PC-9 (cell line): ENCODE measurements around the gene FILIP1L. TPM values are rescaled to one million over a fixed set of nuclear protein-coding genes. Genes with fewer than 3 reads are reported as not detected.
A peak's percentile ranks its signal among the peaks of the same experiment; 100 is the strongest.
"Not testable (repeated sequence)": the region's sequence is repeated elsewhere in the genome, so short reads cannot be mapped to it uniquely, and the experiment has no call there.

Source experiments
- BruUV-seq: library from RNA; stranded (reverse); fragments of 400-500 nt; replicated peaks from 2 replicates; lab custom pipeline; 2021; lab: Mats Ljungman, UMichigan
- CTCF ChIA-PET: fragments of 300-600 bp; sonication (Branson Sonifier 250); formaldehyde crosslinking; loops from one replicate; lab custom pipeline; 2022; ENCODE audit warnings: antibody characterized with exemption; lab: Charles Lee
- POLR2A ChIA-PET: fragments of 300-600 bp; sonication (Branson Sonifier 250); formaldehyde crosslinking; loops from one replicate; lab custom pipeline; 2022; ENCODE audit warnings: antibody characterized with exemption; ENCODE audit not compliant: unreplicated experiment; lab: Charles Lee
- DNase-seq, 2 experiments: peaks; one replicate each; pipeline versions ENCODE4 v3.0.0 to v3.0.0-alpha.2; 2015 to 2022; ENCODE audit warnings: mixed read lengths in 1 of 2
- H2AFZ ChIP-seq: fragments of 200-600 bp; sonication (generic); 2 replicates; pipeline ENCODE4 v1.8.1; 2017; ENCODE audit warnings: antibody characterized with exemption
- H3F3A ChIP-seq: fragments of 200-600 bp; sonication (generic); 2 replicates; pipeline ENCODE4 v1.8.1; 2017; ENCODE audit warnings: antibody characterized with exemption, mild to moderate bottlenecking, low read depth; ENCODE audit not compliant: insufficient read depth
- H3K27ac ChIP-seq: fragments of 200-600 bp; sonication (generic); 2 replicates; pipeline ENCODE4 v1.6.1; 2016; ENCODE audit warnings: mixed run types
- H3K27me3 ChIP-seq: fragments of 200-600 bp; sonication (generic); 2 replicates; pipeline ENCODE4 v1.6.1; 2016; ENCODE audit warnings: low read depth, mixed run types; ENCODE audit not compliant: insufficient read depth
- H3K36me3 ChIP-seq: fragments of 200-600 bp; sonication (generic); 2 replicates; pipeline ENCODE4 v1.6.1; 2016; ENCODE audit warnings: low read depth, mixed run types
- H3K4me1 ChIP-seq: fragments of 200-600 bp; sonication (generic); replicated peaks from 2 replicates; pipeline ENCODE4 v1.6.1; 2016; ENCODE audit warnings: mixed run types; ENCODE audit not compliant: insufficient read depth
- H3K4me2 ChIP-seq: fragments of 200-600 bp; sonication (generic); 2 replicates; pipeline ENCODE4 v1.6.1; 2017; ENCODE audit warnings: mixed run types
- H3K4me3 ChIP-seq: fragments of 200-600 bp; sonication (generic); 2 replicates; pipeline ENCODE4 v1.6.1; 2016; ENCODE audit warnings: mixed run types
- H3K79me2 ChIP-seq: fragments of 200-600 bp; sonication (generic); 2 replicates; pipeline ENCODE4 v1.6.1; 2017; ENCODE audit warnings: low read depth, mixed run types
- H3K9me2 ChIP-seq: fragments of 200-600 bp; sonication (generic); 2 replicates; pipeline ENCODE4 v1.8.1; 2017; ENCODE audit warnings: mild to moderate bottlenecking; ENCODE audit not compliant: insufficient read depth
- H3K9me3 ChIP-seq: fragments of 200-600 bp; sonication (generic); 2 replicates; pipeline ENCODE4 v1.8.1; 2016; ENCODE audit warnings: low read depth; ENCODE audit not compliant: insufficient read depth
- H4K20me1 ChIP-seq: fragments of 200-600 bp; sonication (generic); 2 replicates; pipeline ENCODE4 v1.8.1; 2017; ENCODE audit not compliant: insufficient read depth
- EZH2 ChIP-seq: fragments of 200-600 bp; sonication (generic); IDR thresholded peaks from 2 replicates; pipeline ENCODE4 v1.8.0; 2017; ENCODE audit warnings: antibody characterized with exemption, low read depth
- intact Hi-C: fragments of 100-400 bp; cut with micrococcal nuclease; formaldehyde crosslinking; loops from one replicate; pipeline ENCODE4 v1.10.0; 2022; ENCODE audit not compliant: unreplicated experiment
- total RNA-seq: library from RNA; stranded (reverse); gene quantifications from 2 replicates; pipeline ENCODE4 v1.2.3, GENCODE V29; 2021
- TF ChIP-seq, protein P1 (sequence below): fragments of 200-600 bp; sonication (generic); conservative IDR thresholded peaks from 2 replicates; pipeline ENCODE4 v1.6.1; 2017; ENCODE audit warnings: mixed run types, antibody characterized with exemption, mild to moderate bottlenecking, moderate library complexity

Gene FILIP1L
- total RNA-seq, 1 experiment from 2014 or later = 16.8 TPM

DNA sequence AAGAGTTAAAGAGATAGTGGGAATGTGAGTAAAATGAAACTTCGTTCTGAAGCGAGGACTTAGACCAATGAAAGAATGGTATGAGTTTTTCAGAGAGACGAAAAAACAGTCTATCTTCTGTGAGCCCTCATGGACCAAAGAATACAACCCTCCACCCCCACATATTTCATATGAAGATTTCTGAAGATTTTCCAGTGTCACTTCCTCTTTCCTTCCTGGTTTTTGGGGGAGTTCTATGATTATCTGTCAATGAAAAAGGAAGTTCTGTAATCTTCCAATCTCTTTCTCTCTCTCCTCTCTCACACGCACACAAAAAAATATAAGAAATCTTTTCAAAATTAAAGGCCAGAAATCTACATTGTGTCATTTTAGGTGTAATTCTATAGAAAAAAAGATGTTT, 269.0 kb downstream of the FILIP1L start:
- Histone ChIP-seq H3K4me3 (no peak overlapping the region), H3K9me2 (no peaks in the 10 kb centered on the region), H3K27ac (no peak overlapping the region), H3K4me2 (no peak overlapping the region), H3K27me3 (no peaks in the 10 kb centered on the region), H3K36me3 (0 out of 2 replicates have a peak, but pooled peaks cover 18% of the 10 kb centered on the region), H3K79me2 (peaks cover 51% of the 10 kb centered on the region), H3F3A (peaks cover 10% of the 10 kb centered on the region; the same call in 1 of the 2 replicates), H4K20me1 (no peaks in the 10 kb centered on the region), H3K4me1 (peaks cover 24% of the 10 kb centered on the region), H3K9me3 (no peaks in the 10 kb centered on the region), H2AFZ (no peak overlapping the region)
- no peak for DNase-seq
- ChIA-PET POLR2A (no interaction called here), CTCF (interaction anchor here (1.0 kb wide), 1 partner anchor 409 kb away, joined by 3 read pairs; no protein-coding TSS in a partner anchor)
- no TSS peak for BruUV-seq
- no peak for TF ChIP-seq EZH2
- TF ChIP-seq, protein P1, sequence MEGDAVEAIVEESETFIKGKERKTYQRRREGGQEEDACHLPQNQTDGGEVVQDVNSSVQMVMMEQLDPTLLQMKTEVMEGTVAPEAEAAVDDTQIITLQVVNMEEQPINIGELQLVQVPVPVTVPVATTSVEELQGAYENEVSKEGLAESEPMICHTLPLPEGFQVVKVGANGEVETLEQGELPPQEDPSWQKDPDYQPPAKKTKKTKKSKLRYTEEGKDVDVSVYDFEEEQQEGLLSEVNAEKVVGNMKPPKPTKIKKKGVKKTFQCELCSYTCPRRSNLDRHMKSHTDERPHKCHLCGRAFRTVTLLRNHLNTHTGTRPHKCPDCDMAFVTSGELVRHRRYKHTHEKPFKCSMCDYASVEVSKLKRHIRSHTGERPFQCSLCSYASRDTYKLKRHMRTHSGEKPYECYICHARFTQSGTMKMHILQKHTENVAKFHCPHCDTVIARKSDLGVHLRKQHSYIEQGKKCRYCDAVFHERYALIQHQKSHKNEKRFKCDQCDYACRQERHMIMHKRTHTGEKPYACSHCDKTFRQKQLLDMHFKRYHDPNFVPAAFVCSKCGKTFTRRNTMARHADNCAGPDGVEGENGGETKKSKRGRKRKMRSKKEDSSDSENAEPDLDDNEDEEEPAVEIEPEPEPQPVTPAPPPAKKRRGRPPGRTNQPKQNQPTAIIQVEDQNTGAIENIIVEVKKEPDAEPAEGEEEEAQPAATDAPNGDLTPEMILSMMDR = no peak
- intact Hi-C loops = loop anchor here (10.0 kb wide), 1 partner anchor 319 kb away; no protein-coding TSS in a partner anchor

DNA sequence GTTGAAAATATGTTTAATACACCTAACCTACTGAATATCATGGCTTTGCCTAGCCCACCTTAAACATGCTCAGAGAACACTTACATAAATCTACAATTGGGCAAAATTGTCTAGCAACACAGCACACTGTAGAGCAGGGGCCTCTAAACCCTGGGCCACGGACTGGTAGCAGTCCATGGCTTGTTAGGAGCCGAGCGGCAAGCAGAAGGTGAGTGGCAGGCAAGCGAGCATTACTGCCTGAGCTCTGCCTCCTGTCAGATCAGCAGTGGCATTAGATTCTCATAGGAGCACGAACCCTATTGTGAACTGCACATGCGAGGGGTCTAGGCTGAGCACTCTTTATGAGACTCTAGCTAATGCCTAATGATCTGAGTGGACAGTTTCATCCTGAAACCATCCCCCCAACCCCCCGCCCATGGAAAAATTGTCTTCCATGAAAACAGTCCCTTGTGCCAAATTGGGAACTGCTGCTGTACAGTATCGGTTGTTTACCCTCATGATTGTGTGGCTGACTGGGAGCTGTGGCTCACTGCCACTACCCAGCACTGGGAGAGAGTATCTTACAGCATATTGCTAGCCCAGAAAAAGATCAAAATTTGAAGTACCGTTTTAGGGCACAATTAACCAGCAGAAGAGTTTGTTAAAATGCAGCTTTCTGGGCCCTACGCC, 270.6 kb downstream of the FILIP1L start:
- H2AFZ ChIP-seq = no peak overlapping the region
- peaks cover 25% of the 10 kb centered on the region; the same call in 1 of the 2 replicates for H3K36me3 ChIP-seq
- intact Hi-C loops = loop anchor here (1.0 to 10.0 kb wide), 7 partner anchors 67 to 411 kb away; no protein-coding TSS in a partner anchor
- H3K9me2 ChIP-seq = no peaks in the 10 kb centered on the region
- CTCF ChIA-PET = interaction anchor here (0.7 to 2.3 kb wide), 11 partner anchors 12 to 417 kb away, joined by 3 to 29 read pairs (median 4); partner anchors contain the start of gene TBC1D23
- H3F3A ChIP-seq = peaks cover 10% of the 10 kb centered on the region; the same call in 1 of the 2 replicates
- TF ChIP-seq, protein P1 = peak; percentile 22; the same call in 1 of the 2 replicates
- no peak for TF ChIP-seq EZH2
- H3K27me3 ChIP-seq = no peaks in the 10 kb centered on the region
- no peak for DNase-seq
- H3K4me1 ChIP-seq = peaks cover 24% of the 10 kb centered on the region
- H3K4me3 ChIP-seq = no peak overlapping the region
- H3K4me2 ChIP-seq = no peak overlapping the region
- H4K20me1 ChIP-seq = no peaks in the 10 kb centered on the region
- no TSS peak for BruUV-seq
- no peaks in the 10 kb centered on the region for H3K9me3 ChIP-seq
- H3K27ac ChIP-seq = no peak overlapping the region
- POLR2A ChIA-PET = interaction anchor here (0.7 kb wide), 3 partner anchors 28 to 1936 kb away, joined by 5 to 10 read pairs (median 6); partner anchors contain the start of gene TBC1D23
- H3K79me2 ChIP-seq = peaks cover 49% of the 10 kb centered on the region

DNA sequence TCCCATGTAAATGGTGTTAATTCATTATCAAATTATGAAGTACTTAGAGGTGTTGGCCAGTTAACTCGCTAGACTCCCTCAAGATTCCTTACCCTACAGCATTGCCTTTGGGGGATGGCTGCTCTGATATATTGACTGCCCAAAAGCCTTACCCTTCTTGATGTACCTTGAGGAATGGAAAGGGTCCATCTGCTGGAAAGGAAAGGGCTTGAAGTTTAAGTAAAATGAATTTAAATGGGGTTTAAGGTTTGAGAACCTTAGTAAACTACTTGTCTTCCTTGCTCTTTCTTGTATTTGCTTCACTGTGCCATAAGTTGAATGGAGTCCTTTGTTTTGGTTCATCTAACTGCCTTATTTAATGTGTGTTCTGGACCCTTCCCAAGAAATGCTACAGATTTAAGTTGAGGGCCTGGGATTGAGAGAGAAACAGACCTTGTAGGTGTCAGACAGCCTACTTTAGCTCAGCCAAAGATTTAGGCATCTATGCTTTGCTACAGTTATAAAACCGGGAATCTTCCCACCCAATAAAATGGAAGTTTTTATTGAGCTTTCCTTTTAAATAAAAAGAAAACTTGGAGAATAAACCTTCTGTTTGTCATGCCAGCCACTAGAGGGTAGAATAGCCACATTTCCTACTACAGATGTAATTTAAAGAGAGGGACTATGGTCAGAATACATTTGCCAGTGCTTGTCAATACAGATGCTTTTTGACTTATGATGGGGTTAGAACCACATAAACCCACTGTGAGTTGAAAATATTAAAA, 271.3 kb downstream of the FILIP1L start:
- intact Hi-C loops = loop anchor here (1.0 to 10.0 kb wide), 7 partner anchors 67 to 411 kb away; no protein-coding TSS in a partner anchor
- no peaks in the 10 kb centered on the region for H3K27me3 ChIP-seq
- H3K9me2 ChIP-seq = no peaks in the 10 kb centered on the region
- no peaks in the 10 kb centered on the region for H4K20me1 ChIP-seq
- ChIA-PET POLR2A (interaction anchor here (0.6 to 0.7 kb wide), 3 partner anchors 33 to 1937 kb away, joined by 4 to 10 read pairs (median 5); partner anchors contain the start of gene TBC1D23), CTCF (interaction anchor here (0.6 to 2.3 kb wide), 16 partner anchors 11 to 417 kb away, joined by 3 to 29 read pairs (median 4); no protein-coding TSS in a partner anchor)
- peaks cover 10% of the 10 kb centered on the region; the same call in 1 of the 2 replicates for H3F3A ChIP-seq
- peaks cover 49% of the 10 kb centered on the region for H3K79me2 ChIP-seq
- no peaks in the 10 kb centered on the region for H3K9me3 ChIP-seq
- no peak overlapping the region for H3K4me3 ChIP-seq
- peaks cover 20% of the 10 kb centered on the region; the same call in 1 of the 2 replicates for H3K36me3 ChIP-seq
- H3K4me2 ChIP-seq = peak overlapping the region; percentile 35
- TF ChIP-seq, protein P1 = peak; percentile 98
- no peak for TF ChIP-seq EZH2
- H3K27ac ChIP-seq = no peak overlapping the region
- BruUV-seq = no TSS peak
- peak in 1 of 2 experiments; percentile 64 for DNase-seq
- H2AFZ ChIP-seq = no peak overlapping the region
- peaks cover 24% of the 10 kb centered on the region for H3K4me1 ChIP-seq

DNA sequence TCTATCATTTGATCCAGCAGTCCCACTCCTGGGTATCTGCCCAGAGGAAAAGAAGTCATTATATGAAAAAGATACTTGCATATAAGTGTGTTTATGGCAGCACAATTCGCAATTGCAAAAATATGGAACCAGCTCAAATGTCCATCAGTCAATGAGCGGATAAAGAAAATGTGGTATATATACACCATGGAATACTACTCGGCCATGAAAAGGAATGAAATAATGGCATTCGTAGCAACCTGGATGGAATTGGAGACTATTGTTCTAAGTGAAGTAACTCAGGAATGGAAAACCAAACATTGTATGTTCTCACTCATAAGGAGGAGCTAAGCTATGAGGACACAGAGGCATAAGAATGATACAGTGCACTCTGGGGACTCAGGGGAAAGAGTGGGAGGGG, 272.4 kb downstream of the FILIP1L start:
- H3K4me1 ChIP-seq = peaks cover 24% of the 10 kb centered on the region
- H3K4me2 ChIP-seq, H2AFZ ChIP-seq, H3K4me3 ChIP-seq, POLR2A ChIA-PET, DNase-seq, H4K20me1 ChIP-seq, H3K9me2 ChIP-seq, H3K27me3 ChIP-seq, BruUV-seq, H3K9me3 ChIP-seq, H3K27ac ChIP-seq: not testable (repeated sequence)
- intact Hi-C loops = loop anchor here (2.0 to 10.0 kb wide), 3 partner anchors 161 to 323 kb away; no protein-coding TSS in a partner anchor
- H3K36me3 ChIP-seq = peaks cover 13% of the 10 kb centered on the region; the same call in 1 of the 2 replicates
- CTCF ChIA-PET = interaction anchor here (1.2 kb wide), 1 partner anchor 412 kb away, joined by 3 read pairs; no protein-coding TSS in a partner anchor
- peaks cover 10% of the 10 kb centered on the region; the same call in 1 of the 2 replicates for H3F3A ChIP-seq
- H3K79me2 ChIP-seq = peaks cover 43% of the 10 kb centered on the region; the same call in 1 of the 2 replicates
